Endothelial cell of umbilical vein (primary cell): ENCODE results near the gene CHRM3. TPM values are rescaled to one million over a fixed set of nuclear protein-coding genes. Genes with fewer than 3 reads are reported as not detected.

ENCODE experiments used
- BruUV-seq: library from RNA; stranded (reverse); fragments of 400-500 nt; replicated peaks from 2 replicates; lab custom pipeline; 2021; lab: Mats Ljungman, UMichigan
- CTCF ChIA-PET: fragments of 300-600, 350-600 bp; sonication (Branson Sonifier 250); formaldehyde crosslinking; loops from one replicate; lab custom pipeline; 2021; ENCODE audit warnings: antibody characterized with exemption, inconsistent platforms; lab: Charles Lee
- POLR2A ChIA-PET: fragments of 300-600, 350-600 bp; sonication (Branson Sonifier 250); formaldehyde crosslinking; loops from one replicate; lab custom pipeline; 2021; ENCODE audit warnings: antibody characterized with exemption, inconsistent platforms; lab: Charles Lee
- DNase-seq: peaks from one replicate; pipeline ENCODE4 v3.0.0-alpha.2; 2011; ENCODE audit warnings: low read depth, low spot score
- FAIRE-seq: peaks from 2 replicates; lab custom pipeline; 2011; peaks lifted over from hg19 to GRCh38; lab: Jason Lieb, UNC
- H2AFZ ChIP-seq: 2 replicates; pipeline ENCODE4 v1.6.0; 2012; ENCODE audit warnings: low read depth, low read length, control low read depth, inconsistent platforms
- H3K27ac ChIP-seq: 2 replicates; pipeline ENCODE4 v1.5.1; 2011; ENCODE audit warnings: low read depth, mild to moderate bottlenecking, control low read depth, low read length, moderate library complexity; ENCODE audit not compliant: insufficient read depth
- H3K27me3 ChIP-seq, 2 experiments: 2 replicates each; pipeline versions ENCODE4 v1.6.0 to v1.6.1; 2011; ENCODE audit warnings: low read length in 2 of 2, mixed read lengths in 1 of 2; ENCODE audit not compliant: control insufficient read depth in 2 of 2, insufficient read depth in 2 of 2
- H3K36me3 ChIP-seq, 2 experiments: 2 replicates in 1 of 2; 3 replicates in 1 of 2; pipeline ENCODE4 v1.5.1; 2011; ENCODE audit warnings: low read length in 2 of 2, mild to moderate bottlenecking in 1 of 2, moderate library complexity in 1 of 2; ENCODE audit not compliant: control insufficient read depth in 2 of 2, insufficient read depth in 2 of 2; ENCODE audit errors: extremely low read depth in 1 of 2
- H3K4me1 ChIP-seq: 3 replicates; pipeline ENCODE4 v1.5.1; 2011; ENCODE audit warnings: mild to moderate bottlenecking, low read length; ENCODE audit not compliant: control insufficient read depth, insufficient read depth; ENCODE audit errors: extremely low read depth
- H3K4me2 ChIP-seq: 2 replicates; pipeline ENCODE4 v1.6.1; 2011; ENCODE audit warnings: low read length, control low read depth, mixed read lengths; ENCODE audit not compliant: insufficient read depth
- H3K4me3 ChIP-seq, 3 experiments: fragments of 200-600 bp in 1 of 3; sonication (generic), shearing (Covaris generic) in 1 of 3; replicated peaks in 1 of 3; 2 replicates each; pipeline ENCODE4 v1.5.1; 2011 to 2016; ENCODE audit warnings: control low read depth in 3 of 3, low read length in 3 of 3, mild to moderate bottlenecking in 2 of 3, inconsistent platforms in 1 of 3, low read depth in 1 of 3, moderate library complexity in 1 of 3; ENCODE audit not compliant: insufficient read depth in 1 of 3
- H3K79me2 ChIP-seq: 2 replicates; pipeline ENCODE4 v1.6.0; 2012; ENCODE audit warnings: low read length, inconsistent platforms; ENCODE audit not compliant: control insufficient read depth, insufficient read depth
- H3K9ac ChIP-seq: replicated peaks from 2 replicates; pipeline ENCODE3; 2011; ENCODE audit warnings: low read length, control low read depth; ENCODE audit not compliant: insufficient read depth; ENCODE audit errors: extremely low read depth
- H3K9me1 ChIP-seq: replicated peaks from 3 replicates; pipeline ENCODE4 v1.6.0; 2011; ENCODE audit warnings: mild to moderate bottlenecking, low read length; ENCODE audit not compliant: control insufficient read depth, insufficient read depth; ENCODE audit errors: extremely low read depth
- H3K9me3 ChIP-seq: replicated peaks from 2 replicates; pipeline ENCODE4 v1.5.1; 2012; ENCODE audit warnings: low read length, inconsistent platforms; ENCODE audit not compliant: control insufficient read depth, insufficient read depth
- H4K20me1 ChIP-seq: replicated peaks from 2 replicates; pipeline ENCODE3; 2011; ENCODE audit warnings: mild to moderate bottlenecking, low read length; ENCODE audit not compliant: control insufficient read depth, insufficient read depth; ENCODE audit errors: extremely low read depth
- CTCF ChIP-seq, 2 donors: IDR thresholded peaks; 1 replicate in 1 of 2; 2 replicates in 1 of 2; pipeline ENCODE4 v1.5.1; 2011; ENCODE audit warnings: low read length in 2 of 2, mild to moderate bottlenecking in 2 of 2, moderate library complexity in 2 of 2, control low read depth in 1 of 2, inconsistent platforms in 1 of 2, low read depth in 1 of 2; ENCODE audit not compliant: insufficient read depth in 1 of 2; ENCODE audit errors: extremely low read depth in 1 of 2
- EZH2 ChIP-seq: IDR thresholded peaks from 2 replicates; pipeline ENCODE4 v1.6.1; 2012; ENCODE audit warnings: borderline replicate concordance, low read depth, mild to moderate bottlenecking, moderate library complexity, low read length, inconsistent platforms; ENCODE audit not compliant: severe bottlenecking
- FOS ChIP-seq: IDR thresholded peaks from 2 replicates; pipeline ENCODE4 v1.6.1; 2011; ENCODE audit warnings: mild to moderate bottlenecking, low read length, moderate library complexity, borderline replicate concordance; ENCODE audit not compliant: insufficient read depth
- GATA2 ChIP-seq: IDR thresholded peaks from 2 replicates; pipeline ENCODE4 v1.7.0; 2011; ENCODE audit warnings: low read depth, mild to moderate bottlenecking, moderate library complexity, mixed read lengths, low read length; ENCODE audit not compliant: insufficient read length, insufficient read depth
- JUN ChIP-seq: IDR thresholded peaks from 2 replicates; pipeline ENCODE4 v1.6.1; 2011; ENCODE audit warnings: borderline replicate concordance, low read depth; ENCODE audit not compliant: insufficient read length, insufficient read depth
- MAX ChIP-seq: IDR thresholded peaks from 2 replicates; pipeline ENCODE4 v1.6.1; 2011; ENCODE audit not compliant: insufficient read depth, insufficient read length
- MYC ChIP-seq: IDR thresholded peaks from one replicate; pipeline ENCODE4 v1.6.1; 2011; ENCODE audit warnings: mild to moderate bottlenecking, low read depth, low read length
- POLR2A ChIP-seq: IDR thresholded peaks from 2 replicates; pipeline ENCODE4 v1.6.1; 2012; ENCODE audit warnings: low read depth, mild to moderate bottlenecking, control low read depth, low read length
- POLR2AphosphoS5 ChIP-seq: IDR thresholded peaks from 2 replicates; pipeline ENCODE4 v1.6.1; 2012; ENCODE audit warnings: low read depth, mild to moderate bottlenecking, control low read depth, low read length, moderate library complexity; ENCODE audit not compliant: insufficient read depth
- dilution Hi-C: fragments of 300-500 bp; cut with MboI; formaldehyde crosslinking; loops from one replicate; pipeline ENCODE4 v1.15.0; 2019; ENCODE audit warnings: low sequenced_read_pairs; ENCODE audit not compliant: extremely low pct_ligation_motif_present
- intact Hi-C: fragments of 100-400 bp; cut with micrococcal nuclease; formaldehyde crosslinking; loops from one replicate; pipeline ENCODE4 v1.10.0; 2022
- polyA plus RNA-seq, 4 experiments: library from polyadenylated mRNA; depleted of rRNA in 3 of 4; stranded (reverse) in 3 of 4; unstranded in 1 of 4; fragments of >200 nt; gene quantifications; 2 replicates each; pipeline versions ENCODE4 v1.2.1 to v1.2.3, GENCODE V29; 2011 to 2012; ENCODE audit warnings: missing spikeins in 1 of 4
- total RNA-seq: library from RNA; stranded (reverse); gene quantifications from 2 replicates; pipeline ENCODE4 v1.2.3, GENCODE V29; 2021

Gene CHRM3
- total and polyA plus RNA-seq, 2 donors (not counting 3 experiments of a cell fraction or from before 2014, with no cell fraction given), result not detected

GRCh38 chr1:239387304-239388158 lies 1.2 kb downstream of the CHRM3 start:
- no TSS peak for BruUV-seq

GRCh38 chr1:239388159-239388485 lies 1.8 kb downstream of the CHRM3 start:
- H3K36me3 ChIP-seq, result no peaks in the 10 kb centered on the region
- H3K4me3 ChIP-seq, result no peak overlapping the region
- BruUV-seq, result no TSS peak
- no peak overlapping the region for H2AFZ ChIP-seq
- TF ChIP-seq MAX (no peak), EZH2 (no peak), FOS (no peak), CTCF (IDR thresholded peaks at IDR 0.05; ENCODE audit: extremely low read depth in 1 of 2, insufficient read depth in 1 of 2, low read depth in 1 of 2, low read length in 2 of 2) (no peak), POLR2A (no peak), MYC (no peak), GATA2 (no peak), JUN (no peak), POLR2AphosphoS5 (no peak)
- CTCF ChIA-PET, result no interaction called here
- dilution Hi-C loops (no loop called here), intact Hi-C loops (no loop called here)
- H3K27ac ChIP-seq, result no peak overlapping the region
- no peaks in the 10 kb centered on the region for H3K4me1 ChIP-seq
- DNase-seq, result no peak
- FAIRE-seq, result no peak
- H4K20me1 ChIP-seq, result no peaks in the 10 kb centered on the region
- H3K9me1 ChIP-seq, result no peaks in the 10 kb centered on the region
- H3K27me3 ChIP-seq, result peaks cover 0 to 10% of the 10 kb centered on the region in 2 experiments
- H3K9ac ChIP-seq, result no peak overlapping the region
- no peak overlapping the region for H3K4me2 ChIP-seq
- no peaks in the 10 kb centered on the region for H3K79me2 ChIP-seq
- no peaks in the 10 kb centered on the region for H3K9me3 ChIP-seq
- POLR2A ChIA-PET, result no interaction called here

More at GRCh38 chr1:239387304-239388158, 1.2 kb downstream of the CHRM3 start:
- Histone ChIP-seq H4K20me1 (no peaks in the 10 kb centered on the region), H3K9ac (no peak overlapping the region), H3K4me2 (no peak overlapping the region), H3K4me3 (no peak overlapping the region), H2AFZ (no peak overlapping the region), H3K27me3 (peaks cover 0 to 10% of the 10 kb centered on the region in 2 experiments), H3K79me2 (no peaks in the 10 kb centered on the region), H3K9me3 (no peaks in the 10 kb centered on the region), H3K27ac (no peak overlapping the region), H3K4me1 (no peaks in the 10 kb centered on the region), H3K9me1 (no peaks in the 10 kb centered on the region), H3K36me3 (no peaks in the 10 kb centered on the region)
- intact Hi-C loops (no loop called here), dilution Hi-C loops (no loop called here)
- FAIRE-seq (no peak), DNase-seq (no peak)
- CTCF ChIA-PET, result no interaction called here
- POLR2A ChIA-PET, result no interaction called here
- no peak for TF ChIP-seq POLR2A
- TF ChIP-seq MAX, result no peak
- TF ChIP-seq EZH2, result no peak
- TF ChIP-seq JUN, result no peak
